Urothelium cell line (cell line): Measurements from ENCODE around the gene OVCA2.

ENCODE experiments used
- DNase-seq: peaks from one replicate; pipeline ENCODE4 v3.0.0; 2011; ENCODE audit warnings: low spot score, mixed read lengths
- FAIRE-seq: peaks from 2 replicates; lab custom pipeline; 2011; peaks lifted over from hg19 to GRCh38; lab: Jason Lieb, UNC

Gene OVCA2

DNA sequence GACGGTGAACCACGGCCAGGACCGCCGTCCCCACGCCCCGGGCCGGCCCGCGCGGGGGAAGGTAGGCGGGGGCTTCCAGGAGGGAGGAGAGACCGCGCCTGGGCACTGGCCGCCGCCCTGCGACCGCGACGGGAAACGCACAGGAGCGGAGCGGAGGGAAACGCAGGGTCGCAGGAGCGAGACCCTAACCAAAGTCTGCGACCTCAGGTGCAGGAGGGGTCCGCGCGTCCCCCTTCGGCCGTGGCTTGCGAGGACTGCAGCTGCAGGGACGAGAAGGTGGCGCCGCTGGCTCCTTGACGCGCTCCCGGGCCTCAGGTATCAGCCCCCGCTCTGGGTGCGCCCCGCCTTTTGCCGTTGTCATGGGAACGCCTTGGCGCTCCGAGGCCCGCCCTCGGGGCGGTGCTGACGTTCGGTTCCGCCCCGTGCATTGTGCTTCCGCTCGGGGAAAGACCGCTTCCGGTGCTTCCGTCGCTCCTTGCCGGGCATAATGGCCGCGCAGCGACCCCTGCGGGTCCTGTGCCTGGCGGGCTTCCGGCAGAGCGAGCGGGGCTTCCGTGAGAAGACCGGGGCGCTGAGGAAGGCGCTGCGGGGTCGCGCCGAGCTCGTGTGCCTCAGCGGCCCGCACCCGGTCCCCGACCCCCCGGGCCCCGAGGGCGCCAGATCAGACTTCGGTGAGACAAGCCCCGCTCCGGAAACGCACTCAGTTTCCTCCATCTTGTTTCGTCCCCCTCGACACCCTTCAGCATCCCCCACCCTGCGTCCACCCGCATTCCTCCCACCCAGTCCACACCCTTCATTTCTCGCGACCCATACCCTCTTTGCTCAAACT is at the start of gene OVCA2:
TSS of gene OVCA2 (plus strand) at position 462 of the 829 bp plus-strand sequence. CDS start at position 488, 26 bp downstream.
- FAIRE-seq (no peak), DNase-seq (peak; percentile 91)

DNA sequence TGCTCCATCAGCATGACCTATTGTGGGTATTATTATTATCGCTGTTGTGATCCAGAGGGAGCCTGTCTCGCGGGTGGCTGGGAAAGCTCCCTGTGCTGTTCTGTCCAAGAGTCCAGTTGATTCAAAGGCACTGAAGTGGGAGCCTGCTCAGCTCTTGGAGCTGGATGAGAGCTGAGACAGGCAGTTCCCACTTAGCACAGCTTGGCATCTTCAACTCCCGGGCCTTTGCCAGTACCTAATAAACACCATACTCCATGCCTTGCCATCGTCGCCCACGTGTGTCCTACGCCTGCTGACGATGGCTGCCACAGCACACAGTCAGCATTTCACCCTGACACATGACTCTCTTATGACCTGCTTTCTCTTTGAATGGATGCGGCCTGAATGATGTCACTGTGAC is 49.3 kb upstream of the OVCA2 start:
- FAIRE-seq: no peak

DNA sequence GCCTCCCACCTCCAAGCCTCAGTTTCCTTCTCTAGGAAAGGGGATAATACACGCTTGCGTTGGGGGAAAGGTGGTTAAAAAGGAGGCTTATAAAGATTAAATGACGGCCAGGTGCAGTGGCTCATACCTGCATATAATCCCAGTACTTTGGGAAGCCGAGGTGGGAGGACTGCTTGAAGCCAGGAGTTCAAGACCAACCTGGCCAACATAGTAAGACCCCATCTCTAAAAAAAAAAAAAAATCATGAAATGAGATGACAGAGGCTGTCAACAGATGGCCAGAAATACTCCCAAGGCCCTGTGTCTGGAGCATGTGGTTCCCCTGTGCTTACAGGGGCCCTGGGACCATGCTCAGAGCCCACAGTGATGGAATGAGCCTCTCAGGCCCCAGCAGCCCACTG is 47.1 kb upstream of the OVCA2 start:
- FAIRE-seq (no peak), DNase-seq (no peak)

More for the DNA sequence above, 49.3 kb upstream of the OVCA2 start:
- no peak for DNase-seq

DNA sequence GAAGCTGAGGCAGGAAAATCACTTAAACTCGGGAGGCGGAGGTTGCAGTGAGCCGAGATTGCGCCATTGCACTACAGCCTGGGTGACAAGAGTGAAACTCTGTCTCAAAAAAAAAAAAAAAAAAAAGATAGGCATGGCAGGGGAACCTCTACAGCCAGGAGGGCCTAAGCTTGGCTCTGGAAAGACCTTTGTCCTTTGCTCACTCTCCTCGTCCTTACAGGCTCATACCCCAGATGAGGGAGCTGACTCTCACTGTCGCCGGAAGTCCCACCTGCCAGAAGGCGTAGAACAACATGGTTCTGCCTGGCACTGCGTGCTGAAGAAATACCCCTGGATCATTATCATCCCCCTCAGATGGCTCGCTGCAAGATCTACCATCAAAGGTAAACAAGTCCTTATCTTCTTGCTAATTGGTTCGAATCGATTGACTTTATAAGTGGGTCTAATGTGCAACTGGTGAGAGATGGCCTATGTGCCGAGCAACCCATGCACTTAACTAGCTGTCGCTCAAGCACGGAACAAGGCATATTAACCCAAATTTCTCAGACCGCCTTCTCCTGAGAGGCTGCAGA is 46.4 kb upstream of the OVCA2 start:
- FAIRE-seq (no peak), DNase-seq (no peak)

DNA sequence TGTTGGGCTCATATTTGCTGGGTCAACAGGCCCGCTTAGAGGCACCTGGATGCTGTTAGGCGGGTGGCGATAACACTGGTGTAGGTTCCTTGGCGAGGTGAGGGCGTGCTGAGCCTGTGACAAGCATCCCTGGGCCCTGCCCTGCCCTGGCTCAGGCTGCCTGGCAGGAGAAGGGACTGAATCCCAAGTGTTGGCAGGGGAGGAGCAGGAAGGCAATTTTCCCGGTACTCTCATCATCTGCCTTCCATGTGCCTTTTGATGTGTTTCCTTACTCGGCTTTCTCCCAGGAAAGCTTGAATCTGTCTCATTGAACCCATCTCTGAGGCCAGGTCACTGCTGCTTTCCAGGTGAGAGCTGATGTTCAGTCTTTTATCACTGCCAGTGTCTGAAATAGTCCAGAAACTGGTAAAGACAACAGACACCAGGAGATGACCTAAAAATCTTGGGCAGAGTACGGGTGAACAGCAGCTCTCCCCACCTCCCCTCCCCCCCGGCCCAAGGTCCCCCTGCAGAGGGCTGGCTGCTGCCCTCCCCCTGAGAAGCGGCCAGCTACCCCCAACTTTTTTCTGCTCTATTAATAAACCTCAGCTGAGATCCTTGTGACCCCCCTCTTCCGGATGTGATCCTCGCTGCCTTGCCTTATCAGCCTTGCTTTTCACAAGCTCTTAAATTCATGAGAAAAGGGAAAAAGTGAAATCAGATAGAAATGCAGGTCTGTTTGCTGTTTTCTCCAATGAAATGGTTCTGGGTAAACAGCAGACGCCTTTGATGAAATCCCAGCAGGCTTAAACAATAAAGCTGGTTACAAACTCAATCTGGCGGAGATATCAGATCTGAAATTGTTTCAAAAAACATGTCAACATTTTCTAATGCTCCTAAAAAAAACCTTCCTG is 45.7 kb upstream of the OVCA2 start:
- no peak for FAIRE-seq
- DNase-seq: no peak

DNA sequence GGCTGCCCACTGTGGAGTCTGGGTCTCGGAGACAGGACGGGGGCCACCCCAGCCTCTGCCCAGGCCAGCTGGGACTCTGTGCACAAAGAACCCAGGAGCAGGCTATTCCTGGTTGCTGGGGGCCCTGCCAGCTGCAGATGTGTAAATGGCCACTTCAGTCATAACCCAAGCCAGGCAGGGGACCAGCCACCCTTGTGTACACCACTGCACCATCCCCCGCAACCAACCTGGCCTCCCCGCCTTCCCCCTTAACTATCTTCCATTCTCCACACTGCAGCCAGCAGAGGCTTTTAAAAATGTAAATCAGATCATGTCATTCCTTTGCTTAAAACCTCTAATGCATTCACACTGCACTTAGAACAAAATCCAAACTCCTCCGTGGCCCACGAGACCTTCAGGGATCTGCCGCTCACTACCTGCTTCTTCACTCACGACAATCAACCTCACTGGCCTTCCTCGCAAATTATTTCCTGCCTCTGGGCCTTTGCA is 45.0 kb upstream of the OVCA2 start:
- FAIRE-seq: no peak
- DNase-seq: no peak

DNA sequence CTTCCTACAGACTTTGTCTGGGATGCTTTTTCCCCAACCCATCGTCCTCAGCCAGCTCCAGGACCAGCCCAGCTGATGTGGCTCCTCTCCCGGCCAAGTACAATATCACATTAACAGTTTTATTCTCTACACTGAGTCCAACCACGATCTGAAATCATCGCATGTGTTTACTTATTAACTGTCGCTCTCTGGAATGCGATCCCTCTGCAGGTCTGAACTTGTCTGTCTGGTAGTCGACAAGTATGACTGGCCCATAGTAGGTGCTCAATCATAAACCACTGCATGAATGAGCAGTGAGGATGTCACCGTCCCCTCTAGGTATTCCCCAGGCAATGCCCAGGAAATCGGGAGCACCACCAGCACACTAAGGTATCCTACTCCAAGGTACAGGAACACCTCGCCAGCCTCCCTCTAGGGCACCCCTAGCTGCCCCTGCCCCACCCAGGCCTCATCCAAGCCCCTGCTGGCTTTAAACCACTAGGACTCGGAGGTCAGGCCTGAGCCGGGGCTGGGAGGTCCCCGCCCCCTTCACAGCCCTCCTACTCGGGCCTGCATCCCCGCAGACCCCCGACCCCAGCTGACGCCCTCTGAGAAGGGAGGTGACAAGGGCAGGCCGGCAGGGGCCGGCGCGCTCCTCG is 44.4 kb upstream of the OVCA2 start:
- FAIRE-seq (no peak), DNase-seq (no peak)

DNA sequence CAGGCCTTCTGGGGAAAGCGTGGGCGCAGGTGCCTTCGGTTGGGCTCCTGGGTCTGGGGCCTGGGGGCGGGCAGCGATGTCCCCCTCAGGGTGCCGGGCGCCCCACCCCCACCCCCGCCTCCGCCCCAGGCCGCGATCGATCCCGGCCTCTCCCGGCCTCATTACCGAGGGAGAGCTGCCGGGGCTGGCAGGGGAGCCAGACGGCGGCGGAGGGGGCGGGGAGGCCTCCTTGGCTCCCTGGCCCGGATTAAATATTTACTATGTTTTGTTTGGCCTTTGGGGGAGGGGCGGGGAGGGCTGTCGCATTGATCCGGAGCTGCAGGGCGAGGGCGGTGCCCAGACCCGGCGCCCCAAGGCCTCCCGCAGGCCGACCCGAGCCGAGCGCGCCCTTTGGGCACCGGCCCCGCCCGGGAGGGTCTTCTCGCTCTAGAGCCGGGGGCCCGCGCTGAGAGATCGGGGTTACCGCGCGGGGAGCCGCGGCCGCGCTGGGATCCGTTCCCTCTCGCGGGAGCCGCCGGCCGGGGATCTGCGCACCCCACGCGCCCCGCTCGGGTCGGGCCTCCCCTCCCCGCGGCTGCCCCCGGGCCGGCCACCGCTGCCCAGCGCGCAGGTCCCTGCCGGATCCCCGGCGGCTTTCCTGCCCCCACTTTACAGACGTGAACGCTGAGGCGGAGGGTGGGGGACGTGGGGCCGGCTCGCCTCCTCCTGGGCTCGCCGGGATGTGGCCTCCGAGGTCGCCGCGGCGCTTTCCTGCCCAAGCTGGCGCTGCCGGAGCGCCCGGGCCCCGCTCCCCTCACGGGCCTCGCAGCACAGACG is 43.7 kb upstream of the OVCA2 start:
- FAIRE-seq: no peak
- no peak for DNase-seq

DNA sequence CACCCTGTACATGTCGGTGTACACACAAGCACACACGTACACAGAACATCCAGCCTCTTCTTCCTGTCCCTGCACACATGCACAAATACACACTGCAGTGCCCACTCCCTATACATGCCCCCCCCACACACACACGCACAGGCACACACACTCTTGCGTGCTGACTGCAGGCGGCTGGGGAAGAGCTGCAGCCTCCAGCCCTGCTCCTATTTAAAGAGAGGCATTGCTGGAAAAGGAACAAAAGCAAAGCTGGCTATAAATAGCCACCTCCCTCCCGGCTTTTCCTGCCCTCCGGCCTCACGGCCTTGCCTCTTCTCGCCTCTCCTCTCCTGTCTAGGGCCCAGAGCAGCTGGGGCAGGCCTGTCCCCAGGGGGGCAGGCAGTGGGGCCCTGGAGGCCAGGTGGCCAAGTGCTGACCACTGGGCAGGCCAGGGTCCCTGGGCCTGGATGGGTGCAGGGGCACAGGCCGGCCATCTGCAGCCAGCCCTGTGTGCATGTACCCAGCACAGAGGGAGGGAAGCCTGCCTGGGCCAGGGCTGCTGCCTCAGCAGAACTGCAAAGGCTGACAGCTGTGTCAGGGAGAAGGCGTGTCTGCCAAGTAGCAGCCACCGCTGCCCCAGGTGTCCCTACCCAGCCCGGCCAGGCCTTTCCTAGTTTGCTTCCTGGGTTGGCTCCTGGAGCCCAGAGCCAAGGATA is 42.1 kb upstream of the OVCA2 start:
- DNase-seq (no peak), FAIRE-seq (no peak)

DNA sequence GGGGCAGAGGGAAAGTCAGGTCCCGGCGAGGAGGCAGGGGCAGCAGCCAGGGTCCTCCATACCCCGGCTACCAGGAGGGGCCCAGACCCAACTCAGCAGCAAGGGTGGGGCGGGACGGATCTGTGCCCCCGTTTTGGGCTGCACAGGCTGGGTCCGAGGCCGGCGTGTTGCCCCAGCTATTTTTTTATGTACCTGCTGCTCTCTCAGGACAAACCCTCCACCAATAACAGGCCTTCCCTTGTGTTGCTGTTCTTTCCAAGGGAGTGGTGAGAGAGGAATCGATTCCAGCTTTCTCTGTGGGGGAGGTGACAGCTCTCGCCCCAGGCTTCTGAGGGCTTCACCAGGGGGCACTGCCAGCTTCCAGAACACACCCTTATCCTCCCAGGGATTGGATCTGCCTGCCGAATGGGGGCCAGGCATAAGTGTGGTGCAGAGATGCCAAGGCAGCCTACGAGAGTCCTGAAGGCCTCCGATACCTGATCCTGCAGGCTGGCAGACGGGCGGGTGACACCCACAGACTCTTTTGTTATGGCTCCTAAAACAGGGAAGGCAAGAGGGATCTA is 39.0 kb upstream of the OVCA2 start:
- FAIRE-seq (no peak), DNase-seq (no peak)

DNA sequence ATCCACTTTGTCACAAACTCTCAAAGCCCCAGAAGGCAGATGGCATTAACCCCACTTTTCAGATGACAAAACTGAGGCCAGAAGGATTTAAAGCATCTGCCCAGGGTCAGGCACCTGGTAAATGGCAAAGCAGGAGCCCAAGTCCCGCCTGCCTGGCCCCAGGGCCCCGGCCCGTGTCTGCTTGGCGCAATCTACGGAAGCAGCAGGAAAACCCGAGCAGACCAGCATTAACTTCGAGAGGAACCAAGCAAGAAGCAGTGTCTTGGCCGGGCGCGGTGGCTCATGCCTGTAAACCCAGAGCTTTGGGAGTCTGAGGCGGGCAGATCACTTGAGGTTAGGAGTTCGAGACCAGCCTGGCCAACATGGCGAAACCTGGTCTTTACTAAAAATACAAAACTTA is 38.3 kb upstream of the OVCA2 start:
- FAIRE-seq: no peak
- DNase-seq: no peak

DNA sequence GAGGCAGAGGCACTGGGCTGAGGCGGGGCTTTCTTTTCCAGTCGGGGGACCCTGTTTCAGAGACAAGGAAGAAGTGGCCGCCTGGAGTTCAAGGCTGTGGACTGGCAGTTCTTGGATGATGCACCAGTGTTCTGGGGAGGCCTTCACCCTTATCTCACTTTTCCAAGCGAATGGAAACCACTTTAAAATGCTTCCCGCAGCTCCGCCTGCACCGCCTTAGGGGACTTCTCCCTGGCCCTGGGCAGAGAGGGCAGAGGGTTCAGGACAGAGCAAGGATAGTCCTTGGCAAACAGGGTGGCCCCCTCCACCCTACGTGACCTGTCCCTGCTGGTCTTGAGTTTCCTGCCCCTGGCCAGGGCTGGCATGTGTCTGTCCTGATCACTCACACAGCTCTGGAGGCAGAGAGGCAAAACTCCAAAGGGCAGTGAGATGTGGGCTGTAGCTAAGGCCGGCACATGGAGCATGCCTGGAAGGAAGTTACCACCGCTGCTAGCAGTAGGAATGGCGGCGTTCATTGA is 37.3 kb upstream of the OVCA2 start:
- no peak for FAIRE-seq
- no peak for DNase-seq

DNA sequence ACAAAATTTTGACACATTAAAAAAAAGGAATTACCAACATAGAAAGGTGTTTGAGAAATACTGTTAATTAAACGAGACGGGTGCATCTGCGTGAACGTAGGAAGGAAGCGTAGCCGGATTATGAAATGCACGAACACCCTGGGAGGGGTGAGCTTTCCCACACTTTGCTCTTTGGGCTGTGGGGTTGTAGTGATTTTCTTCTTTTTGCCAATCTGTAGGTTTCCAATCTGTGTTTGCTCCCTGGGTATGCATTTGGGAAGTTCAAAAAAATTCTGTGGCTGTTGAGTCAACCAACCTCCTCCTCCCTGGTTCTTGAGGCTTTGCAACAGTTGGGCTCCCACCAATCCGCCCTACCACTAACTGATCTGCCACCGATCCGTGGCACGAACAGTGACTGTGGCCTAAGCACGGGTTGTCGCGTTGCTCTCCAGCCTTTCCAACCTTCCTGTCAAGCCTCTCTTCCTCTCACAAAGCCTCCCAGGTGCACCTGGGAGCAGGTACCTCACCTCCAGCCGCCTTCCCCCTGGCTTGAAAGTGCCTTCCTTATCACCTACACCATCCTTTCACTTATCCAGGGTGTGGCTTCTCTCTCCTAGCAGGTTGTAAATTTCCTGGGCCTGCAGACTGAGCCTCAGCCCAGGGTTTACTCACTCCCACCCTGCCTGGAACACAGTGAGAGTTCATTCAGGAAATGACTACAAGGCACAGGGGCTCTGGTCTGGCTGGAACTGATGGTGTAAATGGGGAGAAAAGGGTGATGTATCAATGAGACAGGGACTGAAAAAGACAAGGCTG is 33.3 kb upstream of the OVCA2 start:
- DNase-seq: no peak
- no peak for FAIRE-seq

DNA sequence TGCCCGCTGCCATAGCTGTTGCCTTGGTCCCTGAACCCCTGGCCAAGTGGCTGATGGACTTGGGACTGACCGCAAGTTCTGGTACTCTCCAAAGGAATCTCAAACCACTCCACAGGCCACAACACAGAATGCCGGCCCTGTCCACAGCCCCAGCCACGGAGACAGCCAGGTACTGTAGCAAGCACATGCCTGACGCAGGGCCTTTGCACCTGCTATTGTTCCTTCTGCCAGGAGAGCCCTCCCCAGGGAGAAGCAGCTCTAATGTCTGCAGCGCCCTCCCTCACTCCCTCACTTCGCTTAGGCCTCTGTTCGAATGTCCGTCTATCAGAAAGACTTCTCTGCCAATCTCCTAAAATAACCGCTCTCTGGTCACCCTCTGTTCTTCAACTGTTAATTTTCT is 32.1 kb upstream of the OVCA2 start:
- FAIRE-seq: no peak
- DNase-seq: no peak

DNA sequence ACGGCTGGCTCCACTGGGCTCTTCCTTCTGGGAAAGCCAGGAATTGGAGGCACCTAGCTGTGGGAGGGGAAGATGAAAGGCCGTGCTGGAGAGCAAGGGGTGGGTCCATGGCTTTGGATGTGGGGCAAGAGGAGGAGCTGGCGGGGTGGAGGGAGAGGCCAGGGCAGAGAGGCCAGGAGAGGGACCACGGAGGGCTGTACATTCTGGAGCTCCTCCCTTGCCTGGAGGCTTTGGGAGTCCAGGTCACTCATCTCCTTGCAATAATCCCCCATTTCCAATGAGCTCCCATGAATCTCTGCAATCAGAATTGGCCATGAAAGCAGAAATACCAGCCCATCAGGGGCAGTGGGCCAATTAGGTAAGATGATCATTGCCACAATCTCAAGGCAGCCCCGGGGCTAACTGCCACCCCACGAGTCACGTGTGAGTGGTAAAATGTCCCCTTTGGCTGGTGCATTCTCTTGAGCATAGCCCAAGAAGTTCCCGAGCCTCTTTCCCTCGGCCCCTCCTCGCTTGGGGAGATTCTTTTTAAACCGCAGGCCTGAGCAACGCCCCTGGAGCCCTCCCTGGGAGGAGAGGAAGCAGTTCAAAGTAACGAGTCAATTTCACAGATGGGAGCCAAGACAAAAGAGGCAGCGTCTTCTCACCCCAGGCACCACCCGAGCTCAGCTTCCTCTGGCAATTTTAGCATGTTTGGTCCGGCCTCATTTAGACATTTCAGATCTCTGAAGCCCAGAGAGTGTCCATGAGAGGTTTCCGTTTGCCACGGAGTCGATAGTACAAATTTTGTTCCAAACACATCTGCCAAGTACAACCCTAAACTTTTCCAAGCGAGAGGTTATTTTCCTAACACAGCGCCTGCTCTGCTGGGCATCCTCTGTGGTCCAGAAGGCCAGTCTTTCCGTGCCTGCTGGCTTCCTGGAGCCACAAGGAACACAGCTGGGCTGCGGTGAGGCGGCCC is 30.1 kb upstream of the OVCA2 start:
- FAIRE-seq (no peak), DNase-seq (peak; percentile 36)

DNA sequence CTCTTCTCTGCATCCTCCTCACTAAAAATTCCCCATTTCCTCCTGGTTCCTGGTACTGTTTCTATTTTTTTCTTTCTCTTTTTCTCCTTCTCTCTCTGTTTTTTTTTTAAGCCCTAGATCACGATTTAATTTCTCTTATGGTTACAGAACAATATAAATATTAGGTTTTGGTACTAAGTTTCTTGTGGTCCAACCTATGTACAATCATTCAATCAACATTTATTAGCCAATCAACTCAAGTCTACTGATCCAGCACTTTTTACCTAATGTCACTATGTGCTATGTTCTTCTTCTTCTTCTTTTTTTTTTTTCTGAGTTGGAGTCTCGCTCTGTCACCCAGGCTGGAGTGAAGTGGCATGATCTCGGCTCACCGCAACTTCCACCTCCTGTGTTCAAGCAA is 29.3 kb upstream of the OVCA2 start:
- DNase-seq (no peak), FAIRE-seq (no peak)
